Hepatocyte (in vitro differentiated cells): ENCODE measurements around the gene DBH. TPM values are rescaled to one million over a fixed set of nuclear protein-coding genes. Genes with fewer than 3 reads are reported as not detected.

Source experiments
- DNase-seq: peaks from one replicate; pipeline ENCODE4 v3.0.0-alpha.2; 2016; ENCODE audit warnings: low spot score
- H2AFZ ChIP-seq: fragments of 200-600 bp; sonication (generic); 2 replicates; pipeline ENCODE4 v1.6.0; 2016; ENCODE audit warnings: antibody characterized with exemption, mild to moderate bottlenecking
- H3K27ac ChIP-seq: fragments of 200-600 bp; sonication (generic); 2 replicates; pipeline ENCODE4 v1.5.1; 2016; ENCODE audit warnings: mild to moderate bottlenecking
- H3K27me3 ChIP-seq: fragments of 200-600 bp; sonication (generic); 2 replicates; pipeline ENCODE4 v1.6.1; 2016
- H3K36me3 ChIP-seq: fragments of 200-600 bp; sonication (generic); replicated peaks from 2 replicates; pipeline ENCODE4 v1.5.1; 2016; ENCODE audit warnings: low read depth; ENCODE audit not compliant: insufficient read depth
- H3K4me1 ChIP-seq: fragments of 200-600 bp; sonication (generic); 2 replicates; pipeline ENCODE4 v1.5.1; 2016; ENCODE audit warnings: mild to moderate bottlenecking, moderate library complexity; ENCODE audit not compliant: insufficient read depth
- H3K4me2 ChIP-seq: fragments of 200-600 bp; sonication (generic); 2 replicates; pipeline ENCODE4 v1.6.0; 2016
- H3K4me3 ChIP-seq: fragments of 200-600 bp; sonication (generic); 2 replicates; pipeline ENCODE4 v1.5.1; 2016; ENCODE audit warnings: mild to moderate bottlenecking
- H3K79me2 ChIP-seq: fragments of 200-600 bp; sonication (generic); 2 replicates; pipeline ENCODE4 v1.6.0; 2017; ENCODE audit warnings: mild to moderate bottlenecking
- H3K9me2 ChIP-seq: fragments of 200-600 bp; sonication (generic); replicated peaks from 2 replicates; pipeline ENCODE4 v1.6.0; 2017; ENCODE audit warnings: mild to moderate bottlenecking; ENCODE audit not compliant: insufficient read depth
- H3K9me3 ChIP-seq: fragments of 200-600 bp; sonication (generic); 2 replicates; pipeline ENCODE4 v1.5.1; 2016; ENCODE audit warnings: low read depth, mild to moderate bottlenecking
- H4K20me1 ChIP-seq: fragments of 200-600 bp; sonication (generic); 2 replicates; pipeline ENCODE4 v1.6.0; 2016; ENCODE audit warnings: mild to moderate bottlenecking; ENCODE audit not compliant: insufficient read depth, poor library complexity, severe bottlenecking
- CTCF ChIP-seq: fragments of 200-600 bp; sonication (generic); IDR thresholded peaks from 2 replicates; pipeline ENCODE4 v1.5.1; 2016; ENCODE audit warnings: antibody characterized with exemption, mild to moderate bottlenecking; ENCODE audit not compliant: poor library complexity
- EZH2 ChIP-seq: fragments of 200-600 bp; sonication (generic); IDR thresholded peaks from 2 replicates; pipeline ENCODE4 v1.6.1; 2016; ENCODE audit warnings: antibody characterized with exemption, mild to moderate bottlenecking, borderline replicate concordance
- EZH2phosphoT487 ChIP-seq: fragments of 200-600 bp; sonication (generic); IDR thresholded peaks from one replicate; pipeline ENCODE4 v1.6.1; 2018; ENCODE audit warnings: antibody characterized with exemption, mild to moderate bottlenecking, low read depth, moderate library complexity; ENCODE audit not compliant: unreplicated experiment, severe bottlenecking
- WGBS: methylation state at CpG from one replicate; pipeline ENCODE4 v1.1.6; 2016; ENCODE audit warnings: low lambda C conversion rate; ENCODE audit errors: missing lambda C conversion rate; 5-methylcytosine and 5-hydroxymethylcytosine counted together
- polyA plus RNA-seq: library from polyadenylated mRNA; unstranded; fragments of >200 nt; fragmentation: Nextera tagmentation; extraction: Ambion mirVana; gene quantifications from 2 replicates; pipeline ENCODE4 v1.2.1, GENCODE V29; 2016
- total RNA-seq: library from RNA; depleted of rRNA; stranded (reverse); fragments of >200 nt; gene quantifications from 2 replicates; pipeline ENCODE4 v1.2.3, GENCODE V29; 2014

Gene DBH
- total and polyA plus RNA-seq, 2 experiments from 2014 or later: 0.44 TPM; not detected in 1

- Histone ChIP-seq H2AFZ (no peak overlapping the region), H4K20me1 (no peaks in the 10 kb centered on the region), H3K4me2 (no peak overlapping the region), H3K9me3 (peaks cover 6% of the 10 kb centered on the region), H3K79me2 (no peaks in the 10 kb centered on the region), H3K4me3 (no peak overlapping the region), H3K4me1 (no peaks in the 10 kb centered on the region), H3K36me3 (no peaks in the 10 kb centered on the region), H3K27ac (no peak overlapping the region), H3K27me3 (no peaks in the 10 kb centered on the region), H3K9me2 (no peaks in the 10 kb centered on the region)
- TF ChIP-seq CTCF (no peak), EZH2 (no peak), EZH2phosphoT487 (no peak)
- DNase-seq: no peak
- 95% methylated on average over 6 of the region's 6 CpGs for WGBS
Measured at GRCh38 chr9:133599470-133600173, 36.5 kb upstream of the DBH start.

GRCh38 chr9:133600739-133601138 is 35.4 kb upstream of the DBH start:
- Histone ChIP-seq H3K27me3 (no peaks in the 10 kb centered on the region), H3K36me3 (no peaks in the 10 kb centered on the region), H3K79me2 (no peaks in the 10 kb centered on the region), H3K4me2 (no peak overlapping the region), H3K4me1 (no peaks in the 10 kb centered on the region), H2AFZ (no peak overlapping the region), H4K20me1 (no peaks in the 10 kb centered on the region), H3K4me3 (no peak overlapping the region), H3K27ac (no peak overlapping the region), H3K9me2 (no peaks in the 10 kb centered on the region), H3K9me3 (peaks cover 6% of the 10 kb centered on the region)
- 65% methylated on average over 7 of the region's 7 CpGs for WGBS
- no peak for DNase-seq
- TF ChIP-seq CTCF (no peak), EZH2phosphoT487 (no peak), EZH2 (no peak)

DNA sequence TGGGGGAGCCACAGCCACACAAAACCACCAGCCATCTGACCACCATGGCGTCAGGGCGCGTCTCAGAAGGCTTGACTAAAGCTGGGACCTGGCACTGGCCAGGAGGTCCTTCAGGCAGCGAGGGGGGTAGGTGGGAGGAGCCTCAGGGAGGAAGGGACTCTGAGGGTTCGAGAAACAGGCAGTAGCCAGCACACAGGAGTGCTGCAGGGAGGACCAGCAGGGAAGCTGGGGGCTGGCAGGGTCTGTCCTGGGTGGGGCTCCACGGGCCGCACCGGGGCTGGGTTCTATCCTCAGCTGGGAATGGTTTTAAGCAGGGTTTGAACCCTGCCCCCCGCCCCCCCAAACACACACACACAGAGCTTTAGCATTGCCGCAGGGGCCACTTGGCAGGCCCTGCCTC is 34.4 kb upstream of the DBH start:
- Histone ChIP-seq H3K27me3 (no peaks in the 10 kb centered on the region), H3K27ac (no peak overlapping the region), H3K79me2 (no peaks in the 10 kb centered on the region), H3K4me1 (no peaks in the 10 kb centered on the region), H3K4me3 (no peak overlapping the region), H2AFZ (no peak overlapping the region), H3K9me2 (no peaks in the 10 kb centered on the region), H3K36me3 (no peaks in the 10 kb centered on the region), H3K9me3 (peaks cover 6% of the 10 kb centered on the region), H4K20me1 (no peaks in the 10 kb centered on the region), H3K4me2 (no peak overlapping the region)
- TF ChIP-seq CTCF: no peak
- no peak for TF ChIP-seq EZH2
- no peak for TF ChIP-seq EZH2phosphoT487
- DNase-seq: no peak
- WGBS: 87% methylated on average over 8 of the region's 10 CpGs
